ENCODE measurements around the gene ANKS3.

The ANKS3 gene

DNA sequence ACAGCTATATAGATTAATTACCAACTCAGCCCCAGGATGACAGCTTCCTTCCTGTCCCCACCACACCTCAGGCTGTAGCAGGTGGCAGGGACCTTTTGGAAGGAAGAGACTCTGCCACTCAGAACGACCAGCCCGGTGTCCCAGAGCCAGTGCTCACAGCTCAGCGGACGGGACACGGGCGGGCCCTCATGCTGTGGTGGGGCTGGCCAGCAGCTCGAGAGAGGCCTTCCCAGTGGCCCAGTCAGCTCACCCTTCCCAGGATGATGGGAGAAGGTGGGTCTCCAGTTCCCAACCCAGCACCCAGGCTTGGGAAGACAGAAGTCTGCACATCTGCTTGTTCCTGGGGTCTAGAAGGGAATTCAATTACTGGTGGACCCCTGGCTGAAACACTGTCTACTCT is 30.2 kb downstream of the ANKS3 start:
- Histone ChIP-seq H3K9me3 (ENCODE audit: insufficient read depth, low read length) (no peaks in the 10 kb centered on the region), H3K4me3 (ENCODE audit: insufficient read depth, low read length, poor library complexity, severe bottlenecking) (no peak overlapping the region), H4K20me1 (ENCODE audit: low read depth, low read length) (no peaks in the 10 kb centered on the region), H3K27me3 (ENCODE audit: low read length) (no peaks in the 10 kb centered on the region), H3K36me3 (ENCODE audit: low read length) (no peaks in the 10 kb centered on the region), H3F3A (ENCODE audit: insufficient read depth) (no peaks in the 10 kb centered on the region), H3K9ac (ENCODE audit: low read length) (no peak overlapping the region), H2AFZ (ENCODE audit: low read depth, low read length, severe bottlenecking) (no peak overlapping the region), H3K4me2 (ENCODE audit: low read depth, low read length, poor library complexity, severe bottlenecking) (no peak overlapping the region), H3K79me2 (ENCODE audit: insufficient read depth, low read length) (no peaks in the 10 kb centered on the region), H3K9me2 (replicated peaks; ENCODE audit: insufficient read depth, low read length) (no peaks in the 10 kb centered on the region), H3K27ac (ENCODE audit: low read depth, low read length) (no peak overlapping the region)
- TF ChIP-seq EZH2phosphoT487 (conservative IDR thresholded peaks at IDR 0.05; ENCODE audit: low read length): no peak
- TF ChIP-seq, protein P1, sequence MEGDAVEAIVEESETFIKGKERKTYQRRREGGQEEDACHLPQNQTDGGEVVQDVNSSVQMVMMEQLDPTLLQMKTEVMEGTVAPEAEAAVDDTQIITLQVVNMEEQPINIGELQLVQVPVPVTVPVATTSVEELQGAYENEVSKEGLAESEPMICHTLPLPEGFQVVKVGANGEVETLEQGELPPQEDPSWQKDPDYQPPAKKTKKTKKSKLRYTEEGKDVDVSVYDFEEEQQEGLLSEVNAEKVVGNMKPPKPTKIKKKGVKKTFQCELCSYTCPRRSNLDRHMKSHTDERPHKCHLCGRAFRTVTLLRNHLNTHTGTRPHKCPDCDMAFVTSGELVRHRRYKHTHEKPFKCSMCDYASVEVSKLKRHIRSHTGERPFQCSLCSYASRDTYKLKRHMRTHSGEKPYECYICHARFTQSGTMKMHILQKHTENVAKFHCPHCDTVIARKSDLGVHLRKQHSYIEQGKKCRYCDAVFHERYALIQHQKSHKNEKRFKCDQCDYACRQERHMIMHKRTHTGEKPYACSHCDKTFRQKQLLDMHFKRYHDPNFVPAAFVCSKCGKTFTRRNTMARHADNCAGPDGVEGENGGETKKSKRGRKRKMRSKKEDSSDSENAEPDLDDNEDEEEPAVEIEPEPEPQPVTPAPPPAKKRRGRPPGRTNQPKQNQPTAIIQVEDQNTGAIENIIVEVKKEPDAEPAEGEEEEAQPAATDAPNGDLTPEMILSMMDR (IDR thresholded peaks at IDR 0.05; ENCODE audit: insufficient read depth, low read length, poor library complexity, severe bottlenecking): no peak

DNA sequence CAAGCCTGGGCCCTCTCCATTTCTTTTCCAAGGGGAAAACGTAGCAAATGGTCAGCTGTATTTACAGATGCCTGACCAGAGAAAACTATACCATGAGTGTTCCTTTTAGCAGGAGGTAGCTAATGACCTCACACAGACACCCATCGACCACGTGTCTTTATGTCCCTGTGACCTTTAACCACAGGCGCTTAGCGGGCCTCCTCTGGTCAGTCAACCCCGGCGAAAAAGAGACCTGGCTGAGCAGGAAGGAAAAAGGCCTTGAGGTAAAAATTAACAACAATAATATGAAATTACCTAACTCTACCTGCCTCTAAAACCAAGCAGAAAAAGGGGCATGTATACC is 31.6 kb downstream of the ANKS3 start:
- TF ChIP-seq, protein P1 (IDR thresholded peaks at IDR 0.05; ENCODE audit: insufficient read depth, low read length, poor library complexity, severe bottlenecking): no peak
- TF ChIP-seq EZH2phosphoT487 (conservative IDR thresholded peaks at IDR 0.05; ENCODE audit: low read length): no peak
- Histone ChIP-seq H3K4me3 (ENCODE audit: insufficient read depth, low read length, poor library complexity, severe bottlenecking) (no peak overlapping the region), H3K27ac (ENCODE audit: low read depth, low read length) (no peak overlapping the region), H3K9me2 (replicated peaks; ENCODE audit: insufficient read depth, low read length) (no peaks in the 10 kb centered on the region), H3K9ac (ENCODE audit: low read length) (no peak overlapping the region), H4K20me1 (ENCODE audit: low read depth, low read length) (no peaks in the 10 kb centered on the region), H3K4me2 (ENCODE audit: low read depth, low read length, poor library complexity, severe bottlenecking) (no peak overlapping the region), H3K36me3 (ENCODE audit: low read length) (no peaks in the 10 kb centered on the region), H3F3A (ENCODE audit: insufficient read depth) (no peaks in the 10 kb centered on the region), H3K27me3 (ENCODE audit: low read length) (no peaks in the 10 kb centered on the region), H2AFZ (ENCODE audit: low read depth, low read length, severe bottlenecking) (no peak overlapping the region), H3K79me2 (ENCODE audit: insufficient read depth, low read length) (no peaks in the 10 kb centered on the region), H3K9me3 (ENCODE audit: insufficient read depth, low read length) (no peaks in the 10 kb centered on the region)

DNA sequence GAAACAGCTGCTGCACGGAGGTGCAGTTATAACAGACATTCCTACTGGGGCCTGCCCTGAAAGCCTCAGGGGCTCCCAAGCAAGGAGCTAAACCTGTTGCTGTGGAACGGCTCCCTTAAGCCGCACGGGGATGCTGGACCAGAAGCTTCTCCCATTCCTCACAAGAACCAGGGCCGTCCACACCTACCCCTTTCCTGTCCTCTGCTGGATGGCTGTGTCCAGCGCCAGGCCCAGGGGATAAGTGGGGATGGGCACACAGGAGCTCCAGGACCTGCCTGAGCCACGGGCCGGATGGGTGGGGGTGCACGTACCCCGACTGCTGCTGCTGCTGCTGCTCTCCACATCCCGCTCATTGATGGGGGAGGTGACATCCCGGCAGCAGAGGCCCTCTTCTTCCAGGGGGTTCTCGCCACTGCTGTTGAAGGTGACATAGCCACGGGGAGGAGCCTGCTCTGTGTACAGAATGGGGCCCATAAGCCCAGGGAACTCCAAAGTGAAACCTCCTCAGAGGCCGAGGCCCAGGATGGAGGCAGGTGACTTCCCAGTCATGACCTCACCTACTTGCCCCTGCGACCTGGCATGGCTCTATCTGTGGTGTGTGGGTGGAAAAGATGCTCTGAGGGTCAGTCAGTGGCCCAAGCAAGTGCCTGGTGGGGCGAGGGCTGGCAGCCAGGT is 32.1 kb downstream of the ANKS3 start:
- H3K9me3 ChIP-seq (ENCODE audit: insufficient read depth, low read length): no peaks in the 10 kb centered on the region
- H3K36me3 ChIP-seq (ENCODE audit: low read length): no peaks in the 10 kb centered on the region
- H4K20me1 ChIP-seq (ENCODE audit: low read depth, low read length): no peaks in the 10 kb centered on the region
- H3K4me3 ChIP-seq (ENCODE audit: insufficient read depth, low read length, poor library complexity, severe bottlenecking): no peak overlapping the region
- no peak overlapping the region for H3K4me2 ChIP-seq (ENCODE audit: low read depth, low read length, poor library complexity, severe bottlenecking)
- H3K9ac ChIP-seq (ENCODE audit: low read length): no peak overlapping the region
- no peaks in the 10 kb centered on the region for H3K79me2 ChIP-seq (ENCODE audit: insufficient read depth, low read length)
- no peak overlapping the region for H2AFZ ChIP-seq (ENCODE audit: low read depth, low read length, severe bottlenecking)
- H3K27me3 ChIP-seq (ENCODE audit: low read length): no peaks in the 10 kb centered on the region
- no peak for TF ChIP-seq EZH2phosphoT487 (conservative IDR thresholded peaks at IDR 0.05; ENCODE audit: low read length)
- TF ChIP-seq, protein P1 (IDR thresholded peaks at IDR 0.05; ENCODE audit: insufficient read depth, low read length, poor library complexity, severe bottlenecking): no peak
- H3K9me2 ChIP-seq (replicated peaks; ENCODE audit: insufficient read depth, low read length): no peaks in the 10 kb centered on the region
- no peaks in the 10 kb centered on the region for H3F3A ChIP-seq (ENCODE audit: insufficient read depth)
- no peak overlapping the region for H3K27ac ChIP-seq (ENCODE audit: low read depth, low read length)

Measured in SU-DHL-6 (cell line).